BLaER1 (cell line): ENCODE measurements around the gene DCTN3.

Source experiments
- H3K27ac ChIP-seq: shearing (Covaris generic); formaldehyde crosslinking; 2 replicates; pipeline ENCODE4 v1.8.1; 2022
- H3K27me3 ChIP-seq: shearing (Covaris generic); formaldehyde crosslinking; 2 replicates; pipeline ENCODE4 v1.8.1; 2022
- H3K36me3 ChIP-seq: shearing (Covaris generic); formaldehyde crosslinking; 2 replicates; pipeline ENCODE4 v1.8.1; 2022
- H3K4me1 ChIP-seq: shearing (Covaris generic); formaldehyde crosslinking; 2 replicates; pipeline ENCODE4 v1.8.1; 2022
- H3K4me2 ChIP-seq: shearing (Covaris generic); formaldehyde crosslinking; 2 replicates; pipeline ENCODE4 v1.8.1; 2022
- H3K4me3 ChIP-seq: shearing (Covaris generic); formaldehyde crosslinking; 2 replicates; pipeline ENCODE4 v1.8.1; 2022
- H3K9ac ChIP-seq: shearing (Covaris generic); formaldehyde crosslinking; 2 replicates; pipeline ENCODE4 v1.8.1; 2022
- H3K9me3 ChIP-seq: shearing (Covaris generic); formaldehyde crosslinking; 2 replicates; pipeline ENCODE4 v1.8.1; 2022
- H4K20me1 ChIP-seq: shearing (Covaris generic); formaldehyde crosslinking; 2 replicates; pipeline ENCODE4 v1.8.1; 2022
- Cebpa-rat ChIP-seq: shearing (Covaris generic); IDR thresholded peaks from 2 replicates; pipeline ENCODE4 v1.8.1; 2022

DCTN3 gene

DNA sequence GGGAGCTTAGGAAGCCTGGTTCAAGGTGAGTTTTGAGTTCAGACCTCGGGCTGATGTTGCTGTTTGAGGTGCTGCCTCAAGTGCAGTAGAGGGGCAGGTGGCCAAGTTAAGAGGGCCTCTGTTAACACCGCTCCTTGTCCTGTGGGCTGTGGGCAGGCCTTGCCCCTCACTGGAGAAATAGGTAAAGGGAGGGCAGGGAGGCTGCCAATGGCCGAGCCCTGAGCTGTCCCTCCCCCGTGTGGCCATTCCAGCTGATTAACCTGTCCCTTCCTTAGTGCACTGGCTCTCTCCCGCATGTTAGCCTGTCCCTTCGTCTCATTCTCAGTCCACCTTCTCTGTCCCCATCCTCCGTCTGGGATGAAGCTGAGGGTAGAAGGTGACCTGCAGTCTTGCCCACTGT, 52.2 kb downstream of the DCTN3 start:
- no peak overlapping the region for H3K4me2 ChIP-seq
- no peaks in the 10 kb centered on the region for H4K20me1 ChIP-seq
- H3K9me3 ChIP-seq, result no peaks in the 10 kb centered on the region
- H3K27me3 ChIP-seq, result 0 out of 2 replicates have a peak, but pooled peaks cover 3% of the 10 kb centered on the region
- no peaks in the 10 kb centered on the region for H3K36me3 ChIP-seq
- H3K9ac ChIP-seq, result no peak overlapping the region
- TF ChIP-seq Cebpa-rat, result no peak
- H3K27ac ChIP-seq, result no peak overlapping the region
- H3K4me1 ChIP-seq, result no peaks in the 10 kb centered on the region
- H3K4me3 ChIP-seq, result no peak overlapping the region

DNA sequence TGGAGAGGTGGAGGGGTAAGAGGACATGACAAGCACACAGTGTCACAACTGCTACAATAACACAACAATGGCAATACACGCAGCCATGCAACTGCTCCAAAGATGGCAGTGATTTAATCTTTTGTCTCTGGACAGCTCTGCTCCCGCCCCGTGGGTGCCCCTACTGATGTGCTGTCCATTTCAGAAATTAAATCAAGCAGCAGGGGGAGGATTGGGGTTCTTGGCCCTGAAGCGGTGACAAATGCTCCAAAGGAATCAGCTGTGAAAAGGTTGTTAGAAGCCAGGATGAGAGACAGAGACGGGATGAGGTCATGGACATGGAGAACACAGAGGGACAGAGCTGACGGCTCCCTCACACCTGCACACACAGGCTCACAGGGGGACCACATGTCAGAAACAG, 53.3 kb downstream of the DCTN3 start:
- Histone ChIP-seq H3K27me3 (0 out of 2 replicates have a peak, but pooled peaks cover 3% of the 10 kb centered on the region), H4K20me1 (no peaks in the 10 kb centered on the region), H3K9ac (no peak overlapping the region), H3K36me3 (no peaks in the 10 kb centered on the region), H3K4me2 (no peak overlapping the region), H3K27ac (no peak overlapping the region), H3K4me1 (no peaks in the 10 kb centered on the region), H3K9me3 (no peaks in the 10 kb centered on the region), H3K4me3 (no peak overlapping the region)
- TF ChIP-seq Cebpa-rat, result no peak

DNA sequence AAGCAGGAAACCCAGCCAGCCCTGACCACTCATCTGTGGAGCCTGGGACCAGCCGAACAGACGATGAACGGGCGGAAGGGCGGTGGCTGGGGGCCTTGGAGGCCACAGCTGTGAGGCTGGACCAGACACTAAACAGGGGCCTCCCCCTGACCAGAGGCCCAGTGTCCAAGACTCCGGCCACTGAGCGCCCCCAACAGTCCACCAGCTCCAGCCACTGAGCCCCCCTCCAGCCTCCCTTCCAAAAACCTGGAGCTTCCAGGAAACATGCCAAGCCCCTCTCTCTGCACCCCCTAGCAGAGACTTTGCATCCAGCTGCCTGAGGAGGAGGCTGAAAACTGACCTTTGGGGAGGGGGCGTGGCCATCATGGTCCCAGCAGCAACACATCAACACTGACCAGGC, 54.0 kb downstream of the DCTN3 start:
- no peak for TF ChIP-seq Cebpa-rat
- H3K27me3 ChIP-seq, result peaks cover 3% of the 10 kb centered on the region; the same call in 1 of the 2 replicates
- H3K4me1 ChIP-seq, result no peaks in the 10 kb centered on the region
- no peak overlapping the region for H3K27ac ChIP-seq
- H3K4me2 ChIP-seq, result no peak overlapping the region
- H3K36me3 ChIP-seq, result no peaks in the 10 kb centered on the region
- no peak overlapping the region for H3K4me3 ChIP-seq
- H4K20me1 ChIP-seq, result no peaks in the 10 kb centered on the region
- no peaks in the 10 kb centered on the region for H3K9me3 ChIP-seq
- no peak overlapping the region for H3K9ac ChIP-seq

GRCh38 chr9:34565856-34566255, 54.4 kb downstream of the DCTN3 start:
- H3K9ac ChIP-seq, result no peak overlapping the region
- H3K4me2 ChIP-seq, result no peak overlapping the region
- H3K27me3 ChIP-seq, result peaks cover 3% of the 10 kb centered on the region; the same call in 1 of the 2 replicates
- no peak overlapping the region for H3K4me3 ChIP-seq
- no peak overlapping the region for H3K27ac ChIP-seq
- no peaks in the 10 kb centered on the region for H3K9me3 ChIP-seq
- no peaks in the 10 kb centered on the region for H3K36me3 ChIP-seq
- no peaks in the 10 kb centered on the region for H3K4me1 ChIP-seq
- H4K20me1 ChIP-seq, result no peaks in the 10 kb centered on the region
- TF ChIP-seq Cebpa-rat, result no peak

GRCh38 chr9:34564617-34565016, 55.7 kb downstream of the DCTN3 start:
- no peak overlapping the region for H3K4me2 ChIP-seq
- no peaks in the 10 kb centered on the region for H3K36me3 ChIP-seq
- no peak for TF ChIP-seq Cebpa-rat
- no peaks in the 10 kb centered on the region for H3K4me1 ChIP-seq
- H4K20me1 ChIP-seq, result no peaks in the 10 kb centered on the region
- H3K9ac ChIP-seq, result no peak overlapping the region
- peaks cover 16% of the 10 kb centered on the region for H3K27me3 ChIP-seq
- H3K4me3 ChIP-seq, result no peak overlapping the region
- H3K9me3 ChIP-seq, result no peaks in the 10 kb centered on the region
- no peak overlapping the region for H3K27ac ChIP-seq
